ENCODE data around the gene TCERG1L.

The TCERG1L gene

DNA sequence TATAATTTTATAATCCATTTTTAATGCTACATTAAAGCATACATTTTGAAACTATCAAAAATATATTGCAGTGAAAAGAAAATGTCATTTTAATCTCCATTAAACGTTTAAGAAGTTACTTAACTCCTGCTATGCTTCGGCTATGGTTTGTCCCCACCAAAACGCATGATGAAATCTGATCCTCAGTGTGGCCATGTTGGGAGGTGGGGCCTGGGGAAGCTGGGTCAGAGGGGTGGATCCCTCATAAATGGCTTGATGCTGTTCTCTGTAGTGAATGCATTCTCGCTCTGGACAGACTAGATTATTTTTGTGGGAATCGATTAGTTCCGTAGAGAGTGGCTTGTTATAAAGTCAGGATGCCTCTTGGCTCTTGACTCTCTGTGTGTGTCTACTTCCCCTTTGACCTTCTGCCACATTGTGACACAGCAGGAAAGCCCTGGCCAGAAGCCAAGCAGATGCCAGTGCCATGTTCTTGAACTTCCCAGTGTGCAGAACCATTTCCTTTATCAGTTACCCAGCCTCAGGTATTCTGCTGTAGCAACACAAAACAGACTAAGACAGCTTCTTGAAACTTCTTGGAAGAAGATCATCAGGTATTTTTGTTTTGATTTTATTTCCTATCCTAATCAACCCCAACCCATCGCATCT lies 77.8 kb downstream of the TCERG1L start:
- TF ChIP-seq, protein P1, sequence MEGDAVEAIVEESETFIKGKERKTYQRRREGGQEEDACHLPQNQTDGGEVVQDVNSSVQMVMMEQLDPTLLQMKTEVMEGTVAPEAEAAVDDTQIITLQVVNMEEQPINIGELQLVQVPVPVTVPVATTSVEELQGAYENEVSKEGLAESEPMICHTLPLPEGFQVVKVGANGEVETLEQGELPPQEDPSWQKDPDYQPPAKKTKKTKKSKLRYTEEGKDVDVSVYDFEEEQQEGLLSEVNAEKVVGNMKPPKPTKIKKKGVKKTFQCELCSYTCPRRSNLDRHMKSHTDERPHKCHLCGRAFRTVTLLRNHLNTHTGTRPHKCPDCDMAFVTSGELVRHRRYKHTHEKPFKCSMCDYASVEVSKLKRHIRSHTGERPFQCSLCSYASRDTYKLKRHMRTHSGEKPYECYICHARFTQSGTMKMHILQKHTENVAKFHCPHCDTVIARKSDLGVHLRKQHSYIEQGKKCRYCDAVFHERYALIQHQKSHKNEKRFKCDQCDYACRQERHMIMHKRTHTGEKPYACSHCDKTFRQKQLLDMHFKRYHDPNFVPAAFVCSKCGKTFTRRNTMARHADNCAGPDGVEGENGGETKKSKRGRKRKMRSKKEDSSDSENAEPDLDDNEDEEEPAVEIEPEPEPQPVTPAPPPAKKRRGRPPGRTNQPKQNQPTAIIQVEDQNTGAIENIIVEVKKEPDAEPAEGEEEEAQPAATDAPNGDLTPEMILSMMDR (IDR thresholded peaks at IDR 0.05; ENCODE audit: low read depth, low read length), result no peak
- in situ Hi-C loops (cut with HindIII; ENCODE audit: low sequenced_read_pairs), result no loop called here
- DNase-seq (ENCODE audit: low read depth, low spot score), result no peak
- no peak overlapping the region for H3K4me3 ChIP-seq (ENCODE audit: low read depth, low read length)

DNA sequence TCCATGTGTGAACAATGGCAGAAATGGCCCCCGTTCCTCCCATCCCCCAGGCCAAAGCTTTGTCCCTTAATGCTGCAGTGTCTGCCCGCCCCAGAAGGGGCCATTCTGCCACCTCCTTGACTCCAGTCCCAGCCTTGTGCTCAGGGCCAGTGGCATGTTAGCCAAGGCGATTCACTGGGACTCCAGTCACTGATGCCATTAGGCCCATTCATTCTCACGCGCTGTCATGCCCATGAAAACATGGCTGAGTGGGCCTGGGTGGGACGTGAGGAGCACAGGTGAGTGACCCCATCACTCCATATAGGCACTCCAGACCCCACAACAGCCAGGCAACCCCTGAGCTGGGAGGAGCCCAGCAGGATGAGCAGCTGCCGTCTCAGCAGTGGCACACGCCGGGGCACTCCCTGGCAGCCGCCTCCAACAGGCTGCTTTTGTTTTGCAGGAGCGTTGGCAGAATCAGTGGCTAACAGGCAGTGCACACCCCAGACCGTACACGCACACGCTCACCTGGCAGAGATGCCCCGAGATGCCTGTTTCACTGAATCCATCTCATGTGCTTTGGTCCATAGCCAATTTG lies 79.5 kb downstream of the TCERG1L start:
- TF ChIP-seq, protein P1 (IDR thresholded peaks at IDR 0.05; ENCODE audit: low read depth, low read length), result no peak

DNA sequence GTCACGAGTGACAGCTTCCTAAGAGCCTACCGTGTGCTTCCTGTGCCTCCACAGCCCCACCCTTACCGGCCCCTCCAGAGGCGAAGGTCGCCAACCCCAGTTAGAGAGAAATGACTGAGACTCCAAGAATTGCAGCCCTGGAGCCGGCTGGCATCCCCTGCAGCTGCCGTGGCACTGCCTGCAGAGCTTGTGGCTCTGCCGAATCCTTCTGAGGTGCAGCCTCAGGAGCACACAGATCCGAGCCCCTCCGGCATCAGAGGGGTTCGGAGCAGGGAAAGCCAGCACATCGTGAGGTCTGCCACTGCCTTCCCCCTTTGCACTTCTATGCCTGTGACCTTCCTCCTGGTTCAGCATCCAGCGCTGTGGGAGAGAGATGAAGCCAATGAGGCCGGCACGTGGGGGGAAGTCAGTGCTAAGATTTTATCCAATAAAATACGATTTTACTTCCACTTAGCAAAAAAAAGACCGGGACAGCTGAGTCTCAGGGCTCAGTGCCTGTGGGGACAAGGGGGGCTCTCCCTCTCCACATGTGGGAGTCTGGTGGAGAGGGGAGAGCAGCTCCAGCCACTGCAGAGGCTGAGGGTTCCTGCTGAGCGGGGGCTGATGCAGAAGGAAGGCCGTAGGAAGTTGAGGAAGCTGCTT lies 80.1 kb downstream of the TCERG1L start:
- TF ChIP-seq, protein P1 (IDR thresholded peaks at IDR 0.05; ENCODE audit: low read depth, low read length), result no peak
- H3K4me3 ChIP-seq (ENCODE audit: low read depth, low read length), result no peak overlapping the region
- in situ Hi-C loops (cut with HindIII; ENCODE audit: low sequenced_read_pairs), result no loop called here
- no peak for DNase-seq (ENCODE audit: low read depth, low spot score)

More for the DNA sequence above, 79.5 kb downstream of the TCERG1L start:
- DNase-seq (ENCODE audit: low read depth, low spot score), result no peak
- in situ Hi-C loops (cut with HindIII; ENCODE audit: low sequenced_read_pairs), result no loop called here
- no peak overlapping the region for H3K4me3 ChIP-seq (ENCODE audit: low read depth, low read length)

DNA sequence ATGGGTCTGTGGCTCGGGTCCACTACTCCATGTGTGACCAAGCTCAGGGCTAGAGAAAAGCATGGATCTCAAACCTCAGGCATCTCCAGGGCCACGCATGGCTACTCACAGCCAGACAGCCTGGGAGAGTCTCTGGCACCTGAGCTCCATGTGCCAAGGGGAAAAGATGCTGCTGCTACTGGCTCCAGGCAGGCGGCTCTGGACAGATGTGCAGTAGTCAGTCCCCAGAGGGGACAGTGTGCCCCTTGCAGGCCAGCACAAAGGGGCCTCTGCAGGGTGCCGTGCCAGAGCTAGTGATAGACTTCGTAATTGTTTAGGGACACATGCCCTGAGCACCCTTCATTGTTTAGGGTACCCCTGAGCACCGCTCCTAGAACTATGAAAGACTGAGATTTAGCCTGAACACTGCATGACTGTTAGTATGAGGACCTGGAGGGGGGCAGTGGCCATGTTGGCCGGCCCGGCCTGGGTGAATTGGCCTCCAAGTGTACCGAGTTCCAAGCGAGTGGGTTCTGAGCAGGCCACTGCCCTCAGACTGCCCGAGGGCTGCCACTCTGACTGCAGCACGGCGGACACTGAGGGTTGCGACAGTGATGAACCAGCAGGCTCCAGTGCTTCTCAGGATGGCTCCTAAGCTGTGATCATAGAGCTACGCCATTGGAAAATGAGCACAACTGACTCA lies 80.7 kb downstream of the TCERG1L start:
- DNase-seq (ENCODE audit: low read depth, low spot score), result no peak
- H3K4me3 ChIP-seq (ENCODE audit: low read depth, low read length), result no peak overlapping the region
- TF ChIP-seq, protein P1 (IDR thresholded peaks at IDR 0.05; ENCODE audit: low read depth, low read length), result no peak
- in situ Hi-C loops (cut with HindIII; ENCODE audit: low sequenced_read_pairs), result no loop called here

DNA sequence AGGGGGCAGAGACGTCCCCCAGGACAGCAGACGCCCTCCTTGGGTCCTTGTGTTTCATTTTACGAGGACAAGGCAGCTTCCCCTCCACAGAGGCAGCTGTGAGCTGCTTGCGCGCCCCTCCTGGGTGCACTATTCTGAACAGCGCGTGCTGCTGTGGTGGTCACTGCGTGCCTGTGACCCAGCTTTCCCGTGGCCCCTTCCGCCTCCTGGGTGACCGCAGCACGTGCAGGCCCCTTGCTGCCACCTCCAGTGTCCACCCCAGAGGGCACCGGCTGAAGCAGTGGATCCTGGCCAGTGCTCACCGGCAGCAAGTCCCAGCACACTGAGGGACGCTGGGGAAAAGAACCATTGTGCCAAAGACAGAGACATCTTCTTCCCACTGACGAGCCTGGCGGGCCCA lies 81.4 kb downstream of the TCERG1L start:
- TF ChIP-seq, protein P1 (IDR thresholded peaks at IDR 0.05; ENCODE audit: low read depth, low read length), result no peak
- in situ Hi-C loops (cut with HindIII; ENCODE audit: low sequenced_read_pairs), result no loop called here
- no peak for DNase-seq (ENCODE audit: low read depth, low spot score)
- no peak overlapping the region for H3K4me3 ChIP-seq (ENCODE audit: low read depth, low read length)

DNA sequence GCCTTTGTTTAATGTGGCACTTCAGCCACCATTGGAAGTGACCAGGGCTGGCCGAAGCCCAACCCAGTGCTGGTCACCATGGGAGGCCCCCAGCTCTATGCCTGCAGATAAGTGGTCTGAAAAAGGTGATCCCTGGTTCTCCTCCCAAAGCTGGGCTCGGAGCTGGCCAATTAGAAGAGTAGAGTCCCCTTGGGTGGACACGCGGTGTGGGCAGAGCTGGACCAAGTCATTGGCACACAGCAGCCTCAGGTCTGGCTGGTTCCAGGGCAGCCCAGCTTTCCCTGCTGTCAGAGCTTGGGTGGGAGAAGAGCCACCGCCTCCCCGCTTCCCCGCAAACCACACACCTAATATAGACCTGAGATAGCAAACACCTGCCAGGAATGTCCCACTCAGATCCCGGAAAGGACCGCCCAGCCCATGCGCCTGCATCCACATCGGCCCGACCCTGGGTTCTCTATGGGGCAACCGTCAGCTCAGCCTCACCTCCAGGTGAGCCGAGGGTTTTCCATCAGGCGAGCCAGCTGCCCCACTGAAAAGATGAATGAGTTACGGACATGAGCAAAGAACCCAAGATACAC lies 84.3 kb downstream of the TCERG1L start:
- in situ Hi-C loops (cut with HindIII; ENCODE audit: low sequenced_read_pairs), result no loop called here
- H3K4me3 ChIP-seq (ENCODE audit: low read depth, low read length), result no peak overlapping the region
- TF ChIP-seq, protein P1 (IDR thresholded peaks at IDR 0.05; ENCODE audit: low read depth, low read length), result no peak
- DNase-seq (ENCODE audit: low read depth, low spot score), result no peak
